ENCODE data around the gene SPIB.
"Not testable (repeated sequence)": the region's sequence is repeated elsewhere in the genome, so short reads cannot be mapped to it uniquely, and the experiment has no call there.

DNA sequence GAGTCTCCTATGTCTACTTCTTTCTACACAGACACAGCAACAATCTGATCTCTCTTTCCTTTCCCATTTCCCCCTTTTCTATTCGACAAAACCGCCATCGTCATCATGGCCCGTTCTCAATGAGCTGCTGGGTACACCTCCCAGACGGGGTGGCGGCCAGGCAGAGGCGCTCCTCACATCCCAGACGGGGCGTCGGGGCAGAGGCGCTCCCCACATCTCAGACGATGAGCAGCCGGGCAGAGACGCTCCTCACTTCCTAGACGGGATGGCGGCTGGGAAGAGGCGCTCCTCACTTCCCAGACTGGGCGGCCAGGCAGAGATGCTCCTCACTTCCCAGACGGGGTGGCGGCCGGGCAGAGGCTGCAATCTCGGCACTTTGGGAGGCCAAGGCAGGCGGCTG is 27.8 kb upstream of the SPIB start:
- TF ChIP-seq, protein P1, sequence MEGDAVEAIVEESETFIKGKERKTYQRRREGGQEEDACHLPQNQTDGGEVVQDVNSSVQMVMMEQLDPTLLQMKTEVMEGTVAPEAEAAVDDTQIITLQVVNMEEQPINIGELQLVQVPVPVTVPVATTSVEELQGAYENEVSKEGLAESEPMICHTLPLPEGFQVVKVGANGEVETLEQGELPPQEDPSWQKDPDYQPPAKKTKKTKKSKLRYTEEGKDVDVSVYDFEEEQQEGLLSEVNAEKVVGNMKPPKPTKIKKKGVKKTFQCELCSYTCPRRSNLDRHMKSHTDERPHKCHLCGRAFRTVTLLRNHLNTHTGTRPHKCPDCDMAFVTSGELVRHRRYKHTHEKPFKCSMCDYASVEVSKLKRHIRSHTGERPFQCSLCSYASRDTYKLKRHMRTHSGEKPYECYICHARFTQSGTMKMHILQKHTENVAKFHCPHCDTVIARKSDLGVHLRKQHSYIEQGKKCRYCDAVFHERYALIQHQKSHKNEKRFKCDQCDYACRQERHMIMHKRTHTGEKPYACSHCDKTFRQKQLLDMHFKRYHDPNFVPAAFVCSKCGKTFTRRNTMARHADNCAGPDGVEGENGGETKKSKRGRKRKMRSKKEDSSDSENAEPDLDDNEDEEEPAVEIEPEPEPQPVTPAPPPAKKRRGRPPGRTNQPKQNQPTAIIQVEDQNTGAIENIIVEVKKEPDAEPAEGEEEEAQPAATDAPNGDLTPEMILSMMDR (IDR thresholded peaks at IDR 0.05 in 8 of 11, conservative IDR thresholded peaks at IDR 0.05 in 3 of 11): not testable (repeated sequence)
- not testable (repeated sequence) for TF ChIP-seq POLR2AphosphoS5, POLR2A (IDR thresholded peaks at IDR 0.05)
